Peyer's patch (tissue), 4 donors: ENCODE results near the gene AKR7A2.

Experiments used
- CTCF ChIP-seq, 6 experiments: fragments of 450-650 bp in 4 of 6; fragments of 200-600 bp in 2 of 6; sonication (generic) in 1 of 6; IDR thresholded peaks; one replicate each; pipeline ENCODE4 v1.5.1; 2017 to 2019; ENCODE audit warnings: antibody characterized with exemption in 6 of 6, mild to moderate bottlenecking in 3 of 6, moderate library complexity in 1 of 6
- POLR2A ChIP-seq, 2 donors: fragments of 450-650 bp; IDR thresholded peaks; one replicate each; pipeline ENCODE4 v1.5.1; 2017; ENCODE audit warnings: antibody characterized with exemption in 2 of 2, mild to moderate bottlenecking in 2 of 2, moderate library complexity in 2 of 2

- TF ChIP-seq CTCF (IDR thresholded peaks at IDR 0.05) (no peak), POLR2A (IDR thresholded peaks at IDR 0.05) (no peak)
Measured at GRCh38 chr1:19262047-19262446, 49.9 kb downstream of the AKR7A2 start.
